CD4-positive, alpha-beta T cell treated with Interleukin-15 for 1 hour (primary cell): Measurements from ENCODE around the gene ARL6IP6.
"Not testable (repeated sequence)": the region's sequence is repeated elsewhere in the genome, so short reads cannot be mapped to it uniquely, and the experiment has no call there.

Experiments used
- DNase-seq: peaks from one replicate; pipeline ENCODE4 v3.0.0-alpha.2; 2020

ARL6IP6 gene

DNA sequence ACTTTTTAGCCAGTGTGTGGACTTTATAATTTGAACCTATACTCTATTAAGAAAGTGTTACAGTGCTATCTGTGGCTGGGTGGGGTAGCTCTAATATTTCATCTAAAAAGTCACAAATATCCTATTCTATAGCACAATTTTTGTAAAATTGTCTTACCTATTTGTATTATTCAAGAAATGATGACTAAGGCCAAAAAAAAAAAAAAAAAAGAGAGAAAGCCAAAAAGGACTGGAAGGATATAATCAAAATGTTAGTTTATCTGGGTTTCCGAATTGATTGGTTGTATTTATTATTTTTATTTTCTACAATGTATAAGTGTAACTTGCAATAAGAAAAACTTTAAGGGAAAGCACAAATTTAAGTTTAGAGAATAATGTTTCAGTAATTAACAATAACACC is 5.5 kb downstream of the ARL6IP6 start:
- DNase-seq = no peak

DNA sequence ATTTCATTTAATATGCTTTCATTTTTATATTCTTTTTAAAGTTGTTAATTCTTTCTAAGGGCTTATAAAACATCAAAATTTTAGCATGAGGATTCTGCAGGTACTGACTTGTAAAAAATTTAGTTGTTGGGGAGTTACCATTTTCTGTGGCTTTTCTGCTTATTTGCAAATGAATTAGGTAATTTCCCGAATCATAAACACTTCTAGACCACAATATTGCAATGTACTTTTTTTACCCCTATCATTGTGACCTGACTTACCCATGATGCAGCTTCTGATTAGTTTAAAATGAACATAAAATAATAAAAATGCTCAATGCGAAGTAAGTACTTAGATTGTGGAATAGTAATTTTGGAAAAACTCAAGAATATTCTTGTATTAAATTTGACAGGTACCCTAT is 11.4 kb downstream of the ARL6IP6 start:
- DNase-seq = no peak

DNA sequence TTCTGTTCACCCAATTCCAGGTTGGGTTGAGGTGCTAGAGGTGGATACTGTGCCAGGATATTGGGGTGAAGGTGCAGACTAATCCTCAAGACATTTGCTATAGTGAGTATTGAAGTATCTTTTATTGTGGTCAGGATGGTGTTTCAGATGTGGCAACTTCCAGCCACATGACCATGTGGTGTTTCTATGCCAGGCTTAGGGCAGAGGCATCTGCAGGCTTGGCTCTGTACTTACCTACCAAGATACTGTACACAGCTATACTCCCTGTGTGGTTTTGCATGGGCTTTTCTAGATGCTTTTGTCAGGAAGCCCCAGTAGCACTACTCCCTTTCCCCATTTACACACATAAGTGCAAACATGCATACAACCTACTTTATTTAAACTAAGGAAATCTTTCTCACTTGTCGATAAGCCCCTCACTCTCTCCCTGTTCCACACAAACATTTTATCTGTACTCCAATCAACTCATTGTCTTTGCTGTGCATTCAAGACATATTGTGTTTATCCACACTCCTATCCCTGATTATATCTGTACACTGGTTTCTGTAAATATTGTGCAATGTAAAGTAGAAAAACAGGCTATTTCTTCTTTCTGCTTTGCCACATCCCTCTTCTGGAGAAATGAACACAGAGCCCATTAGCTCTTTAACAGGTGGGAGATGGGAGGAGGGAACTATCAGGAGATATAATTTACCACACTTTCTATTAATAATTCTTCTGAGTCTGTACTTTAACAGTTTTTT is 12.3 kb downstream of the ARL6IP6 start:
- DNase-seq = peak; percentile 42

DNA sequence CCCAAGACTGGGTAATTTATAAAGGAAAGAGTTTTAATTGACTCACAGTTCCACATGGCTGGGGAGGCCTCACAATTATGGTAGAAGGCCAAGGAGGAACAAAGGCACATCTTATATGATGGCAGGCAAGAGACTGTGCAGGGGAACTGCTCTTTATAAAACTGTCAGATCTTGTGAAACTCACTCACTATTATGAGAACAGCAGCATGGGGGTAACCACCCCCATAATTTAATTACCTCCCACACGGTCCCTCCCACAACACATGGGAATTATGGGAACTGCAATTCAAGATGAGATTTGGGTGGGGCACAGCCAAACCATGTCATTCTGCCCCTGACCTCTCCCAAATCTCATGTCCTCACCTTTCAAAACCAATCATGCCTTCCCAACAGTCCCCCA is 19.1 kb downstream of the ARL6IP6 start:
- DNase-seq = not testable (repeated sequence)

DNA sequence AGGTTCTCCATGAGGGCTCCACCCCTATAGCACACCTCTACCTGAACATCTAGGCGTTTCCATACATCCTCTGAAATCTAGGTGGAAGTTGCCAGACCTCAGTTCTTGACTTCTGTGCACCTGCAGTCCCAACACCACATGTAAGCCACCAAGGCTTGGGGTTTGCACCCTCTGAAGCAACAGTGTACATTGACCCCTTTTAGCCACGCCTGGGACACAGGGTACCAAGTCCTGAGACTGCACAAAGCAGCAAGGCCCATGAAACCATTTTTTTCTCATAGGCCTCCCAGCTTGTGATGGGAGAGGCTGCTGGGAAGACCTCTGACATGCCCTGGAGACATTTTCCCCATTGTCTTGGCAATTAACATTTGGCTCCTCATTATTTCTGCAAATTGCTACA is 20.0 kb downstream of the ARL6IP6 start:
- no peak for DNase-seq

GRCh38 chr2:152739705-152740104 is 21.3 kb downstream of the ARL6IP6 start:
- not testable (repeated sequence) for DNase-seq

GRCh38 chr2:152740743-152741328 is 22.4 kb downstream of the ARL6IP6 start:
- DNase-seq = no peak

DNA sequence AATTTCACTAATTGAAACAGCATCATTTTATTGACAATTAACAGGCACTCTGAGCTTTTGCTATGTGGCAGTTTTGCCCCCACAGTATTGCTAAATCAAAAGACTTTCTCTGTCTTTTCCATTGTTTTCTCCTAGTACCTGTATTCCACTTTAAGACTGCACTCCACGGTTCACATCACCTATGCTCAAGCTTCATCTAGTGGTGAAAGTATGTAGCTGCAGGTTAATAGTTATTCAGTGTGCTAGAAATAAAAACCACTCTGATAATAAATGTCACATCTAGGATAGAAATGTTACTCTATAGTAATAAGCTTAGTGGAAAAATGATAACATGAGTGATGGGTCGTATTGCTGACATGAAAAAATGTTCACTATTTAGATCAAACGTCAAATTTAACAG is 24.6 kb downstream of the ARL6IP6 start:
- DNase-seq = no peak

DNA sequence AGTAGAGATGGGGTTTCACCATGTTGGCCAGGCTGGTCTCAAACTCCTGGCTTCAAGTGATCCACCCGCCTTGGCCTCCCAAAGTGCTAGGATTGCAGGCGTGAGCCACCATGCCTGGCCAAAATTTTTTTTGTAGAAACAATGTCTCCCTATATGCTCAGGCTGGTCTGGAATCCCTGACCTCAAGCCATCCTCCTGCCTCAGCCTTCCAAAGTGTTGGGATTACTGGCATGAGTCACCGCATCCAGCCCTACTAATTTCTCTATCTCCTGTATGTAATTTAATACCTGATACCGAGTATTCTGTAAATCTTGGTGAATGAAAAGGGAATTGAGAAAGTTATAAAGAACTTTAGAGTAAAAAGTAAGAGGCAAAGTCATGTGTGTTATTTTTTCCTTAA is 29.3 kb downstream of the ARL6IP6 start:
- not testable (repeated sequence) for DNase-seq

- DNase-seq = no peak
These were observed 36.6 kb downstream of the ARL6IP6 start for GRCh38 chr2:152755029-152755428.

- DNase-seq = no peak
These were observed 41.1 kb downstream of the ARL6IP6 start for GRCh38 chr2:152759290-152760072.

- DNase-seq = no peak
These were observed 42.8 kb downstream of the ARL6IP6 start for GRCh38 chr2:152761214-152761613.

DNA sequence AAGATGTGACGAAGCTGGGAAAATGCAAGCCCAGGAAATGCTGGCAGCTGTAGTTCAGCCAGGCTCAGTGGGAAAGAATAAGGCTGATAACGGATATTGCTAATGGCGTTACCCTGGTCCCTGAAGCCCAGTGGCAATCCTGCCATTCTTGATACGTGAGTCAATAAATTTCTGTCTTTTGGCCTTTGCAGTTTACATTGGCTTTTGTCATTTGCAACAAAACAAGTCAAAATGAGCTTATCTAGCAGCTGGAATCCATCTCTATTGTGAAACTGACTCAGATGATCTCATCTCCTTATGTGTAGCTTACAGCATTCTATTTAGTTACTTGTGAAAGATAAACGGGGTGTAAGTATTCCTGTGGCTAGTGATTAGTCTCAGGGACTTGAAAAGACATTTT is 43.8 kb downstream of the ARL6IP6 start:
- DNase-seq = no peak

GRCh38 chr2:152763208-152763607 is 44.8 kb downstream of the ARL6IP6 start:
- not testable (repeated sequence) for DNase-seq

GRCh38 chr2:152763651-152764050 is 45.2 kb downstream of the ARL6IP6 start:
- no peak for DNase-seq

GRCh38 chr2:152766928-152767327 is 48.5 kb downstream of the ARL6IP6 start:
- no peak for DNase-seq

DNA sequence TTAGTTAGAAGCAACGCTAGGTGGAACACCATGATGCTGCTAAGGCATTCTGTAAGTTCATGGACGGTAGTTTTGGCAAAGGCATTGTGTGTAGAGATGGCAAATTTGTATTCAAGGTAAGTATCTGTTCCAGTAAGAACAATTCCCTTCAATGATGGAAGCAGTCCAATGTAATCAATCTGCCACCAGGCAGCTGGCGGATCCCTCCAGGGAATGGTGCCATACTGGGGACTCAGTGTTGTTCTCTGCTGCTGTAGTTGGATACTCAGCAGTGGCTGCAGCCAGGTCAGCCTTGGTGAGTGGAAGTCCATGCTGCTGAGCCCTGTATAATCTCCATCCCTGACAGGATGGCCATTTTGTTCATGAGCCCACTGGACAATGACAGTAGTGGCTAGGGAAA is 62.8 kb downstream of the ARL6IP6 start:
- no peak for DNase-seq

GRCh38 chr2:152782171-152782570 is 63.8 kb downstream of the ARL6IP6 start:
- no peak for DNase-seq

- no peak for DNase-seq
These were observed 72.5 kb downstream of the ARL6IP6 start for GRCh38 chr2:152790883-152791282.

DNA sequence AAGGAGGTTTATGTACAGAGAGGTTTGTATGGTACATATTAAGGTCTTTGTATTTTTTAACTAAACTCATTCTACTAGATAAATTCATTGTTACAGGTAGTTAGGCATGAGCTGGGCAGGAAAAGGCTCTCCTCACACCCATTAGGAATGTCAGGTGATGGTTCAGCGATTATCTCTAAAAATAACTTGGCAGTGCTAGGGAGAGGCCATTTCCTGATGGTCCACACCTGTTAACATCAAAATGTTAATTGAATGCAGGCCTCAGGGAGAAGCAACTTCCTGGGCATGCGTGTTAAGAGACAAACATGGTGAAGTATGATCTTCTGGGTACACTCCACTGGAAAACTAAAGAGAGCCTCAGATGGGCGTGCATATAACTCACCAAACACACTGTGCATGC is 73.6 kb downstream of the ARL6IP6 start:
- DNase-seq = no peak

DNA sequence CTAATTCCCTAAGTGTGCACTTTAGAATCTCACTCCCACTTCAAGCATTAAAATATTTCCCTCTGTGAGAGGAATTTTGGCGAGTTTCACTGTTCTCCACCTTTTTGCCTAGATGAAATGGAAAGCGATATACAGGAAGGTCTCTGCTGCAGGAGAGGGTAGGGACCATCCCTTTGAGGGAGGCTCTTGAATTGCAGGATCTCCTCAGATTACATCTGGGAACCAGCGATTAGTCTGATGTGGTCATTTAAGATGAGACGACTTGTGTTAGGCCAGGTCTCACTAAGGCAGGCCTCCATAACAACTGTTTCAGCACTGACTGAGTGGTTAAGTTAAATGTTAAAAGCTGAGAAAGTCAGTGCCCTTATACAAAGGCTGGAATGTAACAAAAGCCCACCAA is 74.6 kb downstream of the ARL6IP6 start:
- no peak for DNase-seq

GRCh38 chr2:152796941-152797340 is 78.5 kb downstream of the ARL6IP6 start:
- DNase-seq = no peak

DNA sequence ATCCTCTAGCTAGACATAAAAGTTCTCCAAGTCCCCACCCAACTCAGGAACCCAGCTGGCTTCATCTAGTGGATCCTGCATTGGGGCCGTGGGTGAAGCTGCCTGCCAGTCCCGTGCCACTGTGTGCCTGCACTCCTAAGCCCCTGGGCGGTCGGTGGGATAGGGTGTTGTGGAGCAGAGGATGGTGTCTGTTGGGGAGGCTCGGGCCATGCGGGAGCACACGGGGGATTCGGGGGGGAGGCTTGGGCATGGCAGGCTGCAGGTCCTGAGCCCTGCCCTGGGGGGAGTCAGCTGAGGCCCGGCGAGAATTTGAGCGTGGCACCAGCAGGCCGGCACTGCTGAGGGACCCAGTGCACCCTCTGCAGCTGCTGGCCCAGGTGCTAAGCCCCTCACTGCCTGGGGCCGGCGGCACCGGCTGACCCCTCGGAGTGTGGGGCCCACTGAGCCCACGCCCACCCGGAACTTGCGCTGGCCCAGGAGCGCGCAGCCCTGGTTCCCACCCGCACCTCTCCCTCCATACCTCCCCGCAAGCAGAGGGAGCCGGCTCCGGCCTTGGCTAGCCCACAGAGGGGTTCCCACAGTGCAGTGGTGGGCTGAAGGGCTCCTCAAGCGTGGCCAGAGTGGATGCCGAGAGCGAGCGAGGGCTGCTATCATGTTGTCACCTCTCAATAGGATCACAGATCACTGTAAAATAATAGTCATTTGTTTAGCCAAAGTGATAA is 86.4 kb downstream of the ARL6IP6 start:
- DNase-seq = no peak
